Tibial nerve (tissue), 4 donors: Measurements from ENCODE around the gene MAGEC3. TPM values are rescaled to one million over a fixed set of nuclear protein-coding genes. Genes with fewer than 3 reads are reported as not detected.

ENCODE experiments used
- DNase-seq, 2 donors: peaks; one replicate each; pipeline ENCODE4 v3.0.0-alpha.2; 2019; ENCODE audit warnings: low spot score in 2 of 2
- H3K27ac ChIP-seq, 4 donors: fragments of 200-600 bp; sonication (generic) in 3 of 4; one replicate each; pipeline ENCODE4 v1.5.1; 2017 to 2019; ENCODE audit warnings: mild to moderate bottlenecking in 1 of 4
- H3K27me3 ChIP-seq, 2 donors: fragments of 200-600 bp; sonication (generic) in 1 of 2; one replicate each; pipeline versions ENCODE4 v1.5.1 to v1.6.0; 2017 to 2019
- H3K36me3 ChIP-seq, 3 donors: fragments of 200-600 bp; sonication (generic); one replicate each; pipeline ENCODE4 v1.5.1; 2018 to 2019
- H3K4me1 ChIP-seq, 4 donors: fragments of 200-600 bp; sonication (generic) in 3 of 4; one replicate each; pipeline ENCODE4 v1.5.1; 2017 to 2019
- H3K4me3 ChIP-seq, 4 donors: fragments of 200-600 bp; sonication (generic) in 3 of 4; one replicate each; pipeline ENCODE4 v1.5.1; 2017 to 2019; ENCODE audit warnings: mild to moderate bottlenecking in 1 of 4, moderate library complexity in 1 of 4
- H3K9me3 ChIP-seq, 4 donors: fragments of 200-600 bp; sonication (generic) in 3 of 4; one replicate each; pipeline ENCODE4 v1.5.1; 2017 to 2019
- CTCF ChIP-seq, 5 experiments: fragments of 200-600 bp in 3 of 5; fragments of 450-650 bp in 2 of 5; sonication (generic) in 3 of 5; IDR thresholded peaks; one replicate each; pipeline ENCODE4 v1.5.1; 2016 to 2019; ENCODE audit warnings: antibody characterized with exemption in 5 of 5, mild to moderate bottlenecking in 3 of 5, moderate library complexity in 2 of 5
- EP300 ChIP-seq, 2 donors: sonication (generic); formaldehyde crosslinking; IDR thresholded peaks; one replicate each; pipeline ENCODE4 v1.6.1; 2017; ENCODE audit warnings: antibody characterized with exemption in 2 of 2, mild to moderate bottlenecking in 1 of 2
- POLR2A ChIP-seq, 2 donors: fragments of 450-650 bp; IDR thresholded peaks; one replicate each; pipeline ENCODE4 v1.6.1; 2017; ENCODE audit warnings: antibody characterized with exemption in 2 of 2, mild to moderate bottlenecking in 2 of 2, moderate library complexity in 2 of 2
- WGBS, 2 donors: methylation state at CpG; one replicate each; pipeline ENCODE4 v1.1.5; 2018; 5-methylcytosine and 5-hydroxymethylcytosine counted together
- total RNA-seq, 4 donors: library from RNA; depleted of rRNA; stranded (reverse); fragments of >200 nt; gene quantifications; one replicate each; pipeline ENCODE4 v1.1.0, GENCODE V29; 2016

MAGEC3 gene
- total RNA-seq, 4 donors from 2014 or later, result not detected

GRCh38 chrX:141897690-141898089 is 59.6 kb downstream of the MAGEC3 start:
- H3K4me3 ChIP-seq, result no peak overlapping the region
- DNase-seq, result no peak
- no peak for TF ChIP-seq EP300 (IDR thresholded peaks at IDR 0.05)
- no peak for TF ChIP-seq POLR2A (IDR thresholded peaks at IDR 0.05)
- H3K4me1 ChIP-seq, result no peaks in the 10 kb centered on the region
- H3K27me3 ChIP-seq, result no peaks in the 10 kb centered on the region
- H3K36me3 ChIP-seq, result no peaks in the 10 kb centered on the region
- no peak overlapping the region for H3K27ac ChIP-seq
- 83 to 89% methylated on average over 2 of the region's 2 CpGs for WGBS, 2 donors
- H3K9me3 ChIP-seq, result no peaks in the 10 kb centered on the region

GRCh38 chrX:141902366-141902765 is 64.2 kb downstream of the MAGEC3 start:
- no peak for DNase-seq
- TF ChIP-seq CTCF (IDR thresholded peaks at IDR 0.05), result no peak
- no peak for TF ChIP-seq EP300 (IDR thresholded peaks at IDR 0.05)
- no peak for TF ChIP-seq POLR2A (IDR thresholded peaks at IDR 0.05)
- Histone ChIP-seq H3K4me1 (no peaks in the 10 kb centered on the region), H3K9me3 (no peaks in the 10 kb centered on the region), H3K27me3 (no peaks in the 10 kb centered on the region), H3K4me3 (no peak overlapping the region), H3K36me3 (no peaks in the 10 kb centered on the region), H3K27ac (no peak overlapping the region)
- WGBS, 2 donors, result 70 to 94% methylated on average over 4 of the region's 4 CpGs

- no peaks in the 10 kb centered on the region for H3K27me3 ChIP-seq
- DNase-seq, result no peak
These were observed 65.5 kb downstream of the MAGEC3 start, which contains the start of gene MAGEC1 for GRCh38 chrX:141903400-141904155. Gene MAGEC1, plus strand, starts transcription at chrX:141903894. Its CDS starts 1,179 bp downstream, at chrX:141905073.

GRCh38 chrX:141904262-141904661 is 66.1 kb downstream of the MAGEC3 start:
- Histone ChIP-seq H3K27ac (no peak overlapping the region), H3K4me3 (no peak overlapping the region), H3K4me1 (no peaks in the 10 kb centered on the region), H3K27me3 (no peaks in the 10 kb centered on the region), H3K36me3 (no peaks in the 10 kb centered on the region), H3K9me3 (no peaks in the 10 kb centered on the region)
- 76 to 96% methylated on average over 4 to 6 of the region's 6 CpGs for WGBS, 2 donors
- no peak for TF ChIP-seq POLR2A (IDR thresholded peaks at IDR 0.05)
- no peak for TF ChIP-seq CTCF (IDR thresholded peaks at IDR 0.05)
- no peak for TF ChIP-seq EP300 (IDR thresholded peaks at IDR 0.05)
- DNase-seq, result no peak

More at GRCh38 chrX:141903400-141904155, 65.5 kb downstream of the MAGEC3 start, which contains the start of gene MAGEC1:
- Histone ChIP-seq H3K36me3 (no peaks in the 10 kb centered on the region), H3K4me3 (no peak within 1 kb of the TSS), H3K9me3 (no peaks in the 10 kb centered on the region), H3K4me1 (no peaks in the 10 kb centered on the region), H3K27ac (no peak within 1 kb of the TSS)
- TF ChIP-seq EP300 (IDR thresholded peaks at IDR 0.05) (no peak), CTCF (IDR thresholded peaks at IDR 0.05) (no peak), POLR2A (IDR thresholded peaks at IDR 0.05) (no peak)
- WGBS, 2 donors, result 90 to 96% methylated on average over 23 to 25 of the region's 25 CpGs

- Histone ChIP-seq H3K27ac (no peak overlapping the region), H3K27me3 (no peaks in the 10 kb centered on the region), H3K36me3 (no peaks in the 10 kb centered on the region), H3K4me3 (no peak overlapping the region), H3K4me1 (no peaks in the 10 kb centered on the region), H3K9me3 (no peaks in the 10 kb centered on the region)
- no peak for DNase-seq
- 32 to 35% methylated on average over 3 of the region's 3 CpGs for WGBS, 2 donors
- TF ChIP-seq EP300 (IDR thresholded peaks at IDR 0.05), result no peak
- no peak for TF ChIP-seq CTCF (IDR thresholded peaks at IDR 0.05)
- TF ChIP-seq POLR2A (IDR thresholded peaks at IDR 0.05), result no peak
These were observed 79.7 kb downstream of the MAGEC3 start for GRCh38 chrX:141917801-141918200.
